Inflammatory macrophage treated with lipopolysaccharide for 1 hour (primary cell): ENCODE data around the gene BTF3L4.
"Not testable (repeated sequence)": the region's sequence is repeated elsewhere in the genome, so short reads cannot be mapped to it uniquely, and the experiment has no call there.

Experiments used
- DNase-seq, 2 donors: peaks; one replicate each; pipeline ENCODE4 v3.0.0-alpha.2; 2020 to 2022

Gene BTF3L4

GRCh38 chr1:52056163-52056936, at the start of gene BTF3L4:
TSS of gene BTF3L4 (plus strand) at chr1:52056295. CDS start at chr1:52059848, 3,553 bp downstream.
- peak; percentile 83 to 85 for DNase-seq

DNA sequence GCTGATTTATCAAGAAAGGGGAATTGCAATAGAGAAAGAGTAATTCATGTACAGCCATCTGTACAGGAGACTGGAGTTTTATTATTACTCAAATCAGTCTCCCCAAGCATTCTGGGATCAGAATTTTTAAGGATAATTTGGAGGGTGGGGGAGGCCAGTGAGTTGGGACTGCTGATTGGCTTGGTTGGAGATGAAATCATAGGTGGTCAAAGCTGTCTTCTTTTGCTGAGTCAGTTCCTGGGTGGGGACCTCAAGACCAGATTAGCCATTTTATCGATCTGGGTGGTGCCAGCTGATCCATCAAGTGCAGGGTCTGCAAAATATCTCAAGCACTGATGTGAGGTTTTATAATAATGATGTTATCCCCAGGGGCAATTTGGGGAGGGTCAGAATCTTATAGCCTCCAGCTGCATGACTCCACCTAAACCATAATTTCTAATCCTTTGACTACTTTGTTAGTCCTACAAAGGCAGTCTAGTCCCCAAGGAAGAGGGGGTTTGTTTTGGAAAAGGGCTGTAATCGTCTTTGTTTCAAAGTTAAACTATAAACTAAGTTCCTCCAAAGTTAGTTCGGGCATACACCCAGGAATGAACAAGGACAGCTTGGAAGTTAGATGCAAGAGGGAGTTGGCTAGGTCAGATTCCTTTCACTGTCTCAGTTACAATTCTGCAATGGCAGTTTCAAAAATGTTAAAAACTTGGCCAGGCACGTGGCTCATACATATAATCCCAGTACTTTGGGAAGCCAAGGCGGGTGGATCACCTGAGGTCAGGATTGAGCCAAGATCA, 48.7 kb upstream of the BTF3L4 start:
- no peak for DNase-seq

DNA sequence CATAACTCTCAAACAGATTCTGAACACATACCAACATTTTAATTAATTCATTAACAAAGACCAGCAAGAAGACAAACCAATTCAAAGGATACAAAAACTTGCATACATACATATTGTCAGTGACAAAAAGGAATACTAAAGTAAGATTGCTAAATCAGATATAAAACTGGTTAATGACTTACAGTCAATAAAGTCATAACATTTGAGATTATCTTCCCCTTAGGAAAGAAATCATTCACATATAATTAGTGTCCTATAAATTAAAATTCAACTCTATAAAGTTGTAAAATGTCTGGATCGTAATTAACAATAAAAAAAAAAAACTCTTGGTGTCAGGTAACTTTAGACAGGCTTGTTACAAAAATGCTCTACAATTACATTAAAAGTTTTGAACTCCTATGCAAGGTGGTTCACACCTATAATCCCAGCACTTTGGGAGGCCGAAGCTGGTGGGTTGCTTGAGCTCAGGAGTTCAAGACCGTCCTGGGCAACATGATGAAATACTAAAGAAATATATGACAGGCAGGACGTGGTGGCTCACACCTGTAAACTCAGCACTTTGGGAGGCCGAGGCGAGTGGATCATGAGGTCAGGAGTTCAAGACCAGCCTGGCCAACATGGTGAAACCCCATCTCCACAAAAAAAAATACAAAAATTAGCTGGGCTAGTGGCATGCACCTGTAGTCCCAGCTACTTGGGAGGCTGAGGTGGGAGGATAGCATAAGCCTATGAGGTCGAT, 47.9 kb upstream of the BTF3L4 start:
- DNase-seq, result no peak

DNA sequence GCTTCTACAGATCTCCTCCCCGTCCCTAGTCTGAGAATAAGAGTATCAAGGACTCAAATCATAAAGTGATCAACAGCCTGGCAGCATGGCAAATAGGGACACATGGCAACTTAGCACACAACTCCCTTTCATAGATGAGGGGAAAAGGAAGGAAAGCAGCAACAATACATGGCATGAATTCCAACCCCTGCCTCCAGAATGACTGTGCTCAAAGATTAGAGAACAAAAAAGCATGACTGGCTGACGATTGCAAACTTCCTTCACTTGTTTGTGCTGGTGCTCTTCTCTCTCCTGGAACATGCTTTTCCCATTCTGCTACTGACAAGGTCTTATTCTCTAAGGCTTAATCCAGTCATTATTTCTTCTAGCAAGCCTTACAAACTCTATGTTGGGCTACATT, 34.0 kb upstream of the BTF3L4 start:
- no peak for DNase-seq

- DNase-seq, result no peak
Measured at GRCh38 chr1:52026278-52026677, 29.8 kb upstream of the BTF3L4 start.

GRCh38 chr1:52028328-52028727, 27.8 kb upstream of the BTF3L4 start:
- DNase-seq, result no peak

DNA sequence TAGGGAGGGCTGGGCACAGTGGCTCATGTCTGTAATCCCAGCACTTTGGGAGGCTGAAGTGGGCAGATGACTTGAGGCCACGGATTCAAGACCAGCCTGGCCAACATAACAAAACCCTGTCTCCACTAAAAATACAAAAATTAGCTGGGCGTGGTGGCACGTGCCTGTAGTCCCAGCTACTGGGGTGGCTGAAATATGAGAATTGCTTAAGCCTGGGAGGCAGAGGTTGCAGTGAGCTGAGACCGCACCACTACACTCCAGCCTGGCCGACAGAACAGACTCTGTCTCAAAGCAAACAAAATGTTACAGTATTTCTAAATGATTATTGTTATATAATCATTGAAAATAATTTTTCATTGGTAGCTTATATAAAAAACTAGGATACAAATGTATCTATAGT, 27.3 kb upstream of the BTF3L4 start:
- not testable (repeated sequence) for DNase-seq

DNA sequence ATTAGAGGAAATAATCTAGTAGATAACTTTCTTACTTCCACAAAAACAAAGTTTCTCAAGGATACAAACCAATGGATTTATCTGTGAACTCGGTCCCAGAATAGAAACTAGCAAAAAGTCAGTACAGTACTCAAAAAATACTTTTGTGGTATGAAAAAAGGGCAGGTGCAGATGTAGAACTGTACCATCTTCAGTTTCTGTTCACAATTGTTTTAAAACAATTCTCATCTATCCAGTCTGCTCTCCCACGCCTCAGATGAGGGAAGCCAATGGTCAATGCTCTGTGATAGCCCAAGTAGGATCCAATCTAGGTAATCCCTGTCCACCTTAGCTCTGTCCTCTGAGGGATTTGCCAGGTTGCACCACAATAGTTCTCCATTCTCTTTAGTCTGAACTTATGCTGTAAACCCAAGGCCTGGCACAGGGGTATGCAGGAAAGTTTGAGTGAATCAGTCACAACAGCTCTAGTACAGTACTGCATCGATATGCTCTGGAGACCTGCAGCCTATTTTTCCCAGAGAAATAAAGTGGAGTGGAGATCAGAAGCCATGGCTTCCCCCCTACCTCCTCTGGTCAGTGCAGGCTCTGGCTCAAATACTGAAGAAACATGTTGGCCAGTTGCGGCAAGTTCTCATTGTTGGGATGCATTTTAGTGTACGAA, 23.8 kb upstream of the BTF3L4 start:
- no peak for DNase-seq

- DNase-seq, result peak; percentile 8 to 12
Measured at GRCh38 chr1:52032785-52033131, 23.3 kb upstream of the BTF3L4 start.

DNA sequence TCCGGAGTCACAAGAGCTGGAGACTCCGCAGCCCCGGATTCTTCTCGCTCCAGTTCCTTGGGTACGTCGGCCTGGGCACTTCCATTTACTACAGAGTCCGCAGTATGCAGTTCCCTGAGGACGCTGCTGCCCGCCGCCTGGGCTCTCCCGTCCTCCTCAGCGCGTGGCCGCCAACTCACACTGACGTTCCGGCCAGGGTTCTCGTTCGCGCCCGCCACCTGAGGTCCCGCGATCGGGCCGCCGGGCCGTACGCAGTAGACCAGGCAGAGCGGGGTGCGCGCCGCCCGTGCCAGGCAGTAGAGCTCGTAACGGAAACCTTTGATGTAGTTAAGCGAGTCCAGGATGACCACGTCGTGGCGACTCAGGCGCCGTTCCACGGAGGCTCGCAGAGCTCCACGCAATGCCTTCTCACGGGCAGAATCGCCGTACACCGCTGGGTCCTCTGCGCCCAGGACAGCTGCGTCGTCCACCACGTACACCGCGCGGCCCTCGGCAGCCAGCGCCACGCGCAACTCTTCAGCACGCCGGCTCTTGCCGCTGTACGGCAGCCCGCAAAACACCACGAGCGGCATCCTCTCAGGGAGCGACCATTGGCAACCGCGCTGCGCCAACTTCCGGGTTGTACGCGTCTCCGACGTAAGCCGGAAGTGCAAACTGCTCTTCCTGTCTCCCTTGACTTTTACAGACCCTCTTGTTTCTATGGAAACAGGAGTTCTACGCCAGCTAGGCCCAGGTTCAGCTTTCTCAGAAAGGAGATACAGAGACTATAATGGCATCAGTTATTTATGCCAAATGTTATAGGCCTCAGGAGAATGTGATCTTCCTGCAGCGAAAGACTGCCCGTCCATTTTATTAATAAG, 22.7 kb upstream of the BTF3L4 start, which contains the start of gene KTI12:
Gene KTI12 (minus strand): TSS at position 621 of the 860 bp plus-strand sequence. CDS start 49 bp downstream, at position 572.
- peak; percentile 77 to 79 for DNase-seq

DNA sequence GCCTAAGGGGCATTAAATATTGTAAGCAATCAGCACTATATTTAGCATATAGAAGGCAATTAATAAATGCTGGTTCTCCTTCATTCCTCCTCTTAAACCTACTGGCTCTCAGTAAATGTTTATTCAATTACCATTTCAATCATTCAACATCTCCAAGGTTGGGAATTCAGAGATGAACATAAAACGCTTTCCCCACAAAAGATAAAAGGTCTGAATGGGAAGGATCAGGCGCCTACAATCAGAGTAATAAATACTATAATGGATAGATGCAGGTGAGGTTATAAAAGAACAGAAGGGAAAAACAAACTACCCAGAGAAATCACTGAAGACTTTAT, 22.1 kb upstream of the BTF3L4 start:
- no peak for DNase-seq

DNA sequence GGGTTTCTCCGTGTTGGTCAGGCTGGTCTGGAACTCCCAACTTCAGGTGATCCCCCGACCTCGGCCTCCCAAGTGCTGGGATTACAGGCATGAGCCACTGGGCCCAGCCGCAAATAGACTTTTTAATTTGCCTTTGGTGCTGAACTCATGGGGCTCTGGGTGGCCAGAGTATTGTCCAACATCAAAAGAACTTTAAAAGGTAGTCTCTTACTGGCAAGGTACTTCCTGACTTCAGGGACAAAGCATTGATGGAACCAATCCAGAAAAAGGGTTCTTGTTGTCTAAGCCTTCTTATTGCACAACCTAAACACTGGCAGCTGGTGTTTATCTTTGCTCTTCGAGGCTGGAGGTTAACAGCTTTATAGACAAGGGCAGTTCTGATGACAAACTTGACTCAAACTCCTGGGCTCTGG, 18.7 kb upstream of the BTF3L4 start:
- DNase-seq, result no peak

DNA sequence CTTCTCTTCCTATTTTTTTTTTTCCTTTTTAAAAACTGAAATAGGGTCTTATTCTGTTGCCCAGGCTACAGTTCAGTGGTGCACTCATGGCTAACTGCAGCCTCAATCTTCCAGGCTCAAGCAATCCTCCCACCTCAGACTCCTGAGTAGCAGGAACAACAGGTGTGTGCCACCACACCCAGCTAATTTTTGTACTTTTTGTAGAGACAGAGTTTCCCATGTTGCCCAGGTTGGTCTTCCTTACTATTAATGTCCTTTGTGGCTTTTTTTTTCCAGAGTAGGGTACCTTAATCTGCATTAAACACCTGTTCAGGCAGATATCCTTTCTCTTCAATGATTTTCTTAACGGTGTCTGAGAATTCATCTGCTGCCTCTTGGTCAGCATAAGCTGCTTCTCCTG, 18.2 kb upstream of the BTF3L4 start:
- no peak for DNase-seq

DNA sequence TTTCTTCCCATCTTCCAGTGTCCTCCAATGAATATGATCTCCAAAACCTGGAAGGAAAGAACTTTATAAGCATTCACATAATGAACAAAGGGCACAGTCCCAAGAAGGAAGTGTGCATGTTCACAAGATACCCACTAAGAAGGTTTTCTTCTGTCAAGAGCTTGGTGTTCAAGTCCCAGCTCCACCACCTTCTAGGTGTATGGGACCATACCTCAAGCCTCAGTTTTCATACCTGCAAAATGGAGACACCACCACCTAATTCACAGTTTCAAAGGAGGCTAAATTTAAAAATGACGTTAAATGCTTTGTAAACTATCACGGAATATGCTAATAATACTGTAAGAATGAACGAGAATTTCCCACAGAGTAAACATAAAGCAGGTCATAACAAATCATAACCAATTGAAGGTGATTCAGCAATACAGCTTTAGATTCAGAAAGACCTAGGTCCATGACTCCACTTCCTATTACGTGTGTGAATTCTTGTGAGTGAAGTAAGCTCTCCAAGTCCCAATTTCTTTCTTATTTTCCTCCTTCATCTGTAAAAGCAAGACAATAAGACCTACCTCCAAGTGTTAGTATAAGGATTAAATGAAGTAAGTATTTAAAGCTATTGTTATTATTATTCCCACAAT, 14.4 kb upstream of the BTF3L4 start:
- DNase-seq, result no peak

- DNase-seq, result no peak
Measured at GRCh38 chr1:52045236-52045635, 10.9 kb upstream of the BTF3L4 start.

DNA sequence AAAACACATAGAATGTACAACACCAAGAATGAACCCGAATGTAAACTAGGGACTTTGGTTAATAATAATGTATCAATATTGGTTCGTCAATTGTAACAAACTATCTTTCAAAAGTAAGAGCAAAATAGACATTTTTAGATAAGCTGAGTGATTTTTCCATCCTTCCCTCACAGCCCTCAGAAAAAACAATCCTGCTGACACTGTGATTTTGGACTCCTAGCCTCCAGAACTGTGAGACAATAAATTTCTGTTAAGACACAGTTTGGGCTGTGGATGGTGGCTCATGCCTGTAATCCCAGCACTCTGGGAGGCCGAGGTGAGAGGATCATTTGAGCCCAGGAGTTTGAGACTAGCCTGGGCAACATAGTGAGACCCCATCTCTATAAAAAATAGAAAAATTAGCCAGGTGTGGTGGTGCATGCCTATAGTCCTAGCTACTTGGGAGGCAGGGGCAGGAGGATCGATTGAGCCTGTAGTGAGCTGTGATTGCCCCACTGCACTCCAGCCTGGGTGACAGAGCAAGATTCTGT, 10.4 kb upstream of the BTF3L4 start:
- DNase-seq, result not testable (repeated sequence)

- DNase-seq, result not testable (repeated sequence)
Measured at GRCh38 chr1:52049337-52049736, 6.8 kb upstream of the BTF3L4 start.

DNA sequence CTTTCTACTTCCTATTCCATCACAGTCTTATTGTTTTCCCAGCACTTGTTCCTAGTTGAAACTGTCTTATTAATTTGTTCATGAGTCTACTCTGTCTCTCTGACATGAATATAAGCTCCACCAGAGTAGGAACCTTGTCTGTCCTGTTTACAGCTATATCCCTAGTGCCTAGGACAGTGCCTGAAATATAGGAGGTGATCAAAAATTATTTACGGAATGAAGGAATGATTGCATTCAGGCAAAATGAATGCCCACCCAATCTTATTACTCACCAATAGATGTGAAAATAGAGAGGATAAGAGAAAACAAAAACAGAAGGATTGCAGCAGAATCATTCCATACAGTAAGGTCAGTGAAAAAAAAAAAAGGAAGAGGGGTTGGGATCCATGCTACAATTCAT, 2.2 kb upstream of the BTF3L4 start:
- no peak for DNase-seq

- DNase-seq, result peak in 1 of 2 donors; percentile 12
Measured at GRCh38 chr1:52054496-52055065, 1.5 kb upstream of the BTF3L4 start.

- DNase-seq, result peak; percentile 79 to 87
Measured at GRCh38 chr1:52055066-52055865, 829 bp upstream of the BTF3L4 start, which contains the start of gene TXNDC12. TSS of gene TXNDC12 (minus strand) at chr1:52055191. CDS start at chr1:52055096, 95 bp downstream.
